RCC 7860 (cell line): ENCODE data around the gene LYST.

ENCODE experiments used
- DNase-seq: peaks from one replicate; pipeline ENCODE4 v3.0.0-alpha.2; 2015; ENCODE audit warnings: low spot score
- FAIRE-seq: peaks from 2 replicates; lab custom pipeline; 2012; peaks lifted over from hg19 to GRCh38; lab: Jason Lieb, UNC

LYST gene

GRCh38 chr1:235885655-235886262 lies 19.1 kb upstream of the LYST start:
- no peak for FAIRE-seq

GRCh38 chr1:235883261-235883927 lies 16.7 kb upstream of the LYST start:
- peak; percentile 96 for DNase-seq

More at GRCh38 chr1:235885655-235886262, 19.1 kb upstream of the LYST start:
- DNase-seq = no peak

GRCh38 chr1:235882816-235883215 lies 16.1 kb upstream of the LYST start:
- DNase-seq = no peak
- FAIRE-seq = no peak

More at GRCh38 chr1:235883261-235883927, 16.7 kb upstream of the LYST start:
- FAIRE-seq = peak; percentile 97

- DNase-seq = no peak
- FAIRE-seq = no peak
Observed at GRCh38 chr1:235881930-235882700, 15.4 kb upstream of the LYST start.

GRCh38 chr1:235878082-235878811 lies 11.5 kb upstream of the LYST start:
- no peak for FAIRE-seq
- no peak for DNase-seq

GRCh38 chr1:235876402-235876841 lies 9.7 kb upstream of the LYST start:
- no peak for DNase-seq
- no peak for FAIRE-seq

GRCh38 chr1:235875036-235875597 lies 8.4 kb upstream of the LYST start:
- DNase-seq (no peak), FAIRE-seq (no peak)

- FAIRE-seq (no peak), DNase-seq (no peak)
Observed at GRCh38 chr1:235874261-235874660, 7.6 kb upstream of the LYST start.

GRCh38 chr1:235873571-235873970 lies 6.9 kb upstream of the LYST start:
- FAIRE-seq = no peak
- DNase-seq = no peak

- FAIRE-seq (no peak), DNase-seq (no peak)
Observed at GRCh38 chr1:235873045-235873444, 6.3 kb upstream of the LYST start.

GRCh38 chr1:235872270-235872669 lies 5.6 kb upstream of the LYST start:
- FAIRE-seq = no peak
- no peak for DNase-seq

GRCh38 chr1:235867903-235868469 lies 1.3 kb upstream of the LYST start:
- no peak for DNase-seq
- FAIRE-seq = no peak

GRCh38 chr1:235866913-235867845 lies 473 bp upstream of the LYST start:
- FAIRE-seq = no peak

GRCh38 chr1:235865565-235866204 lies 1.0 kb downstream of the LYST start:
- FAIRE-seq (no peak), DNase-seq (no peak)

More at GRCh38 chr1:235866913-235867845, 473 bp upstream of the LYST start:
- DNase-seq = peak; percentile 80

- DNase-seq (no peak), FAIRE-seq (no peak)
Observed at GRCh38 chr1:235864931-235865525, 1.7 kb downstream of the LYST start.

GRCh38 chr1:235864469-235864868 lies 2.2 kb downstream of the LYST start:
- FAIRE-seq (no peak), DNase-seq (no peak)

- no peak for FAIRE-seq
- DNase-seq = no peak
Observed at GRCh38 chr1:235863699-235864093, 3.0 kb downstream of the LYST start.

GRCh38 chr1:235861857-235862256 lies 4.8 kb downstream of the LYST start:
- no peak for DNase-seq
- no peak for FAIRE-seq
